GM10266 (cell line): Measurements from ENCODE around the gene DAPK2.

Source experiments
- DNase-seq: peaks from one replicate; pipeline ENCODE4 v3.0.0; 2012; ENCODE audit errors: extremely low spot score
- TF ChIP-seq, protein P1 (sequence below): IDR thresholded peaks from 2 replicates; pipeline ENCODE4 v1.5.1; 2012; ENCODE audit warnings: mild to moderate bottlenecking, low read depth; ENCODE audit not compliant: control insufficient read depth, insufficient read depth; ENCODE audit errors: missing control alignments

The DAPK2 gene

DNA sequence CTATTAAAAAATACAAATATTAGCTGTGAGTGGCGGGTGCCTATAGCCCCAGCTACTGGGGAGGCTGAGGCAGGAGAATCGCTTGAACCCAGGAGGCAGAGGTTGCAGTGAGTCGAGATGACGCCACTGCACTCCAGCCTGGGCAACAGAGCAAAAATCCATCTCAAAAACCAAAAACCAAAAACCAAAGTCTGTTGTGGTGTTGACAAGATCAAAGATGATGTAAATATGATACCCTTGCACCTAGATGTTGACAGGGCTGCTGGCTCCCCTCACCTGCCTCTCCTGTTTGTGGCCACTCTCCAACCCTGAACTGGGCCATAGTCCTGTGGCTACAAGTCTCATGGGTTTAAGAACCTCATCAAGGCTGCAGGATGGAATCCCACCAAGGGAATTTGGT is 16.2 kb downstream of the DAPK2 start:
- TF ChIP-seq, protein P1, sequence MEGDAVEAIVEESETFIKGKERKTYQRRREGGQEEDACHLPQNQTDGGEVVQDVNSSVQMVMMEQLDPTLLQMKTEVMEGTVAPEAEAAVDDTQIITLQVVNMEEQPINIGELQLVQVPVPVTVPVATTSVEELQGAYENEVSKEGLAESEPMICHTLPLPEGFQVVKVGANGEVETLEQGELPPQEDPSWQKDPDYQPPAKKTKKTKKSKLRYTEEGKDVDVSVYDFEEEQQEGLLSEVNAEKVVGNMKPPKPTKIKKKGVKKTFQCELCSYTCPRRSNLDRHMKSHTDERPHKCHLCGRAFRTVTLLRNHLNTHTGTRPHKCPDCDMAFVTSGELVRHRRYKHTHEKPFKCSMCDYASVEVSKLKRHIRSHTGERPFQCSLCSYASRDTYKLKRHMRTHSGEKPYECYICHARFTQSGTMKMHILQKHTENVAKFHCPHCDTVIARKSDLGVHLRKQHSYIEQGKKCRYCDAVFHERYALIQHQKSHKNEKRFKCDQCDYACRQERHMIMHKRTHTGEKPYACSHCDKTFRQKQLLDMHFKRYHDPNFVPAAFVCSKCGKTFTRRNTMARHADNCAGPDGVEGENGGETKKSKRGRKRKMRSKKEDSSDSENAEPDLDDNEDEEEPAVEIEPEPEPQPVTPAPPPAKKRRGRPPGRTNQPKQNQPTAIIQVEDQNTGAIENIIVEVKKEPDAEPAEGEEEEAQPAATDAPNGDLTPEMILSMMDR = no peak
- DNase-seq = no peak

DNA sequence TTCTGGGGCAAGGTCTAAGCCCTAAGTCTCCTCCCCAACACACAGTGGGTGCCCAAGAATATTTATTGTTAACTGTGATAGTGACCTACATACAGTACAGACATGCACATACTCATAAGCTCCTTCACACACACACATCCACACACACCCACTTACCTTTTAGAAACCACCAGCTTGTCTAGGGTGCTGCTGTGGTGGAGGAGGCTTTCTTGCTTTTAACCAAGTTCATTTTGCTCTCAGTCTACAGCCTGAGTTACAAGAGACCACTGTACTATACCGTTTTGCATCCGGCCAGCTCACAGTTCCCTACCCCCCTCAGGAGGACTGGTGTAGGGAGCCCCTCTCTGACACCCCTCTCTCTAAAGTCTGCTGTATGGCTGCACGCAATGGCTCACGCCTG is 16.7 kb downstream of the DAPK2 start:
- no peak for DNase-seq
- TF ChIP-seq, protein P1 = no peak

DNA sequence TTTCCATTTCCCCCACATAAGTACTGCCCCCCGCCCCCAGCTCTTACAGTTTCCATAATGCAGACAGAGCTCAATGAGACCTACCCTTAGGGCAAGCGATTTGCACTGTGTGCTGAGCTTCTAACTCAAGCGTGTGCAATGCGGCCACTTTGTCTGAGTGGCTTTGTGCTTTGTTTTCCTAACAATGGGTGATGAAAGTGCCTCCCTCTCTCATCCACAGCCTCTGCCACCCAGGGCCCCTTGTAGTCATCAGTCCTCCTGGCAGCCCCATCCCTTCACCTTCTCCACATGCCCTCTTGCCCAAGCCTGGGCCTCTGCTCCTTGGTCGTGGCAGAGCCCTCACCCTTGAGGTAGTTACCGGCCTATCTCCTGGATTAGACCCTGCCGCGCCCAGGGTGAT is 17.2 kb downstream of the DAPK2 start:
- TF ChIP-seq, protein P1 = no peak
- DNase-seq = no peak

DNA sequence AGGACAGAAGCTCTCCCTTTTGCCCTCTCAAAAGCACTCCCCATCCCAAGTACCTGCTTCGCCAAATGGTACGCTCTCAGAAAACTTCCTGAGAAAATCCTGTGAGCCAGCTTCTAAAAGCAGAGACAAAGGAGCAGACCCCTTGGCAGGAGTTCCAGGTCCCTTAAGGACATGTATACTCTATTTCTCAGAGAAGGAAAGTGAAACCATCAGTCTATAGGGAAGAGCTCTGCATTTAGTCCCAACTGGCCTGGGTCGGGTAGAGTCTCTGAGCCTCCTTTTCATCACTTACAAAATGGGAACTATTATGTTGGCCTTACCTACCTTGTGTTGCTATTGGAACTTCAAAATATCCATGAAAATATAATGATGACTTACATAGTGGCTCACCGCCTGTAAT is 19.7 kb downstream of the DAPK2 start:
- no peak for DNase-seq
- TF ChIP-seq, protein P1 = no peak

DNA sequence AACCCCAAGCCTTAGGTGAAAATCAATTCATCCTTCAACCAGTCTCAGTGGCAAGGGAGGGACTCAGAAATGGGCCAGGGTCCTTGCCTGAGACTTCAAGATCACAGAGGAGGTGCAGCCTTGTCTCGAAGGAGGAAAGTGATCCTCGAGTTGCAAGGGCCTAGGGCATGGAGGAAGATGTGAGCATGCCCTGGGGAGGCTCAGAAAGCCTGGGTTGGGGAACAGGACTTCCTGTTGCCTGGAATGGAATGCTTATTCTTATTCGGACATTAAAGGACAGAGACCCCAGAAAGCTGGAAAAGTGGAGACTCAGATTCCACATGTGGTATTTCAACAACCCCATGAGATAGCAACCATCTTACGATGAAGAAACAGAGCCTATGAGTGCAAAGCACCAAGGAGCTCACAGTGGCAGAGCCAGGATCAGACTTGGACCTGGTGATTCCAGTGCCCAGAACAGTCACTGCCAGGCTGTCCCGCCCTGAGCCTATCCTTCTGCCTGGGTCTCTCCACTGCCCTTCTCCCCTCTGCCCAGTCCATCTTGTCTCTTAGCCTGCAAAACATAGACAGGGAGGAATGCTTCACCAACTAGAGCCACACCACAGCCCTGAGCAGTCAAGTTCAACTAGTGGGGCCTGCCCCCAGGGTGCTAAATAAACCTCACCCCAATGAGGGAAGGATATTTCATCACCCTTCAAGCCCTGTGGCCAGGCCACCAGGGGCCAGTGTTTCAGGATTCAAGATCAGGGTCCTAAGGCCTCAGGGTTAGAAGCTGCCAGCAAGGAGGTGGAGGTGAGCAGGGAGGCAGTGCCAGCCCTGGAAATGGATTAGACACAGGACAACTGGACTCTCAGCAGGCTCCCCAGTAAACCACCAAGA is 21.9 kb downstream of the DAPK2 start:
- TF ChIP-seq, protein P1 = no peak
- DNase-seq = no peak

DNA sequence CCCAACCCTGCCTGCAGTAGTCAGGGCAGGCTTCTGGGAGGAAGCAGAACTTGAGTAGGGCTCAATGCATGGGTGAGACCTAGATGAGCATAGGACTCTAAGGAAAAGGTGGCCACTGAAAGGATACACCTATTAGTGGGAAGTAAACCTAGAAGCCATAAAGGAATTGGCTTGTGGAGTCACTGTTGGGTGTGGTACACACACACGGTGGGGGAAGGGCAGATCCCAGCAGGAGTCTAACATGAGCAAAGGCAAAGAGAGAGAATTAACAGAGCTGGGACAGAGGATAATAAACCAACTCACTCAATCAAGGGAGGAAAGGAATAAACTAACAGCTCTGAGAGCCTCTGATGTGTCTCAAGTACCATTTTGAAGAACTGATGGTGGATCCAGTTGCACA is 23.1 kb downstream of the DAPK2 start:
- TF ChIP-seq, protein P1 = no peak

DNA sequence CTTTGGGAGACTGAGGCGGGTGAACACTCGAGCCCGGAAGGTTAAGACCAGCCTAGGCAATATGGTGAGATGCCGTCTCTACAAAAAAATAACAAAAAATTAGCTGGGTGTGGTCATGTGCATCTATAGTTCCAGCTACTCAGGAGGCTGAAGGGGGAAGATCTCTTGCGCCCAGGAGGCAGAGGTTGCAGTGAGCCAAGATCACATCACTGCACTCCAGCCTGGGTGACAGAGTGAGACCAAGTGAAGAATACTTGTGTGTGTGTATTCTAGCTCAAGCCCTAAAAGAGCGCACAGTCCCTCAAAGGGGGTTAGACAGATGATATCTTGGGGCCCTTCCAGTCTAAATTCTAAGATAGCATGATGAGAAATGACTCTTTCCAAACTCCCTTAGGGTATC is 23.7 kb downstream of the DAPK2 start:
- TF ChIP-seq, protein P1 = no peak
- no peak for DNase-seq

More for the DNA sequence above, 23.1 kb downstream of the DAPK2 start:
- DNase-seq = no peak
